ENCODE results near the gene SMC1A.
A peak's percentile ranks its signal among the peaks of the same experiment; 100 is the strongest.

SMC1A gene

DNA sequence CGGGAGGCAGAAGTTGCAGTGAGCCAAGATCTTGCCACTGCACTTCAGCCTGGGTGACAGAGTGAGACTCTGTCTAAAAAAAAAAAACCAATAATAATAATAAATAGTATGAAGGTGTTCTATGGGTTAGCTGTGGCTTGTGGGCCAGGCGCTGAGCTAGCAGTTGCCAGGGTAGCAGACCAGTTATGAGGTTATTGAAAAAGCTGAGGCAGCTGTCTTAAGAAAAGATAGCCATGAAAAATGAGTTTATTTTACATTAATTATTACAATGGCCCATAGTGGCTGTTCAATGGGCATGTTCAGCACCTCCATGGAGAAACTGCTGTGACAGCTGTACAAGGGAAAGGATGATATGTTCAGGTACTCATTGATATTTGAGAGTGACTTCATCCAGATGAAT is 25.0 kb upstream of the SMC1A start:
- Histone ChIP-seq H3K36me3 (ENCODE audit: control insufficient read depth in 2 of 2, insufficient read depth in 1 of 2, low read length in 2 of 2) (no peaks in the 10 kb centered on the region; a peak in 1 of 3 replicates), H3K9me3 (ENCODE audit: control insufficient read depth, insufficient read depth, low read depth, low read length) (no peaks in the 10 kb centered on the region), H3K4me1 (ENCODE audit: control insufficient read depth, insufficient read depth, low read length) (no peaks in the 10 kb centered on the region), H3K27ac (ENCODE audit: extremely low read depth, low read depth, low read length) (no peak overlapping the region), H3K4me3 (ENCODE audit: low read depth, low read length) (no peak overlapping the region)
- TF ChIP-seq ZNF114 (tag by site-specific recombination; IDR thresholded peaks at IDR 0.05) (no peak), ZNF677 (tag by site-specific recombination; IDR thresholded peaks at IDR 0.05) (no peak), ZNF146 (tag by site-specific recombination; IDR thresholded peaks at IDR 0.05) (no peak), MYNN (tag by site-specific recombination; IDR thresholded peaks at IDR 0.05; ENCODE audit: borderline replicate concordance) (no peak), OVOL3 (tag by site-specific recombination; IDR thresholded peaks at IDR 0.05) (no peak), ZNF202 (tag by site-specific recombination; IDR thresholded peaks at IDR 0.05; ENCODE audit: borderline replicate concordance) (no peak), ZNF521 (tag by site-specific recombination; IDR thresholded peaks at IDR 0.05) (no peak), OSR2 (tag by site-specific recombination; IDR thresholded peaks at IDR 0.05) (no peak), ZNF629 (tag by site-specific recombination; IDR thresholded peaks at IDR 0.05) (no peak), ZNF175 (tag by site-specific recombination; IDR thresholded peaks at IDR 0.05) (no peak), ZNF423 (tag by site-specific recombination; IDR thresholded peaks at IDR 0.05) (no peak), ZNF169 (tag by site-specific recombination; IDR thresholded peaks at IDR 0.05) (no peak), GLIS1 (tag by site-specific recombination; IDR thresholded peaks at IDR 0.05) (no peak), ZNF433 (tag by site-specific recombination; IDR thresholded peaks at IDR 0.05; ENCODE audit: low read depth) (no peak), SP3 (tag by site-specific recombination; IDR thresholded peaks at IDR 0.05) (no peak), ZNF473 (tag by site-specific recombination; IDR thresholded peaks at IDR 0.05) (no peak)
- TF ChIP-seq, protein P1, sequence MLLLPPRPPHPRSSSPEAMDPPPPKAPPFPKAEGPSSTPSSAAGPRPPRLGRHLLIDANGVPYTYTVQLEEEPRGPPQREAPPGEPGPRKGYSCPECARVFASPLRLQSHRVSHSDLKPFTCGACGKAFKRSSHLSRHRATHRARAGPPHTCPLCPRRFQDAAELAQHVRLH (tag by site-specific recombination; IDR thresholded peaks at IDR 0.05): no peak
- TF ChIP-seq, protein P2, sequence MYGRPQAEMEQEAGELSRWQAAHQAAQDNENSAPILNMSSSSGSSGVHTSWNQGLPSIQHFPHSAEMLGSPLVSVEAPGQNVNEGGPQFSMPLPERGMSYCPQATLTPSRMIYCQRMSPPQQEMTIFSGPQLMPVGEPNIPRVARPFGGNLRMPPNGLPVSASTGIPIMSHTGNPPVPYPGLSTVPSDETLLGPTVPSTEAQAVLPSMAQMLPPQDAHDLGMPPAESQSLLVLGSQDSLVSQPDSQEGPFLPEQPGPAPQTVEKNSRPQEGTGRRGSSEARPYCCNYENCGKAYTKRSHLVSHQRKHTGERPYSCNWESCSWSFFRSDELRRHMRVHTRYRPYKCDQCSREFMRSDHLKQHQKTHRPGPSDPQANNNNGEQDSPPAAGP (tag by site-specific recombination; IDR thresholded peaks at IDR 0.05): no peak
- ChIA-PET POLR2A (interaction anchor here (1.7 kb wide), 1 partner anchor 25 kb away, joined by 8 read pairs; the partner anchor contains the start of genes RIBC1 and SMC1A), CTCF (interaction anchor here (0.5 to 6.4 kb wide), 13 partner anchors 11 to 375 kb away, joined by 3 to 131 read pairs (median 6); partner anchors contain the start of genes HSD17B10, RIBC1 and SMC1A)

DNA sequence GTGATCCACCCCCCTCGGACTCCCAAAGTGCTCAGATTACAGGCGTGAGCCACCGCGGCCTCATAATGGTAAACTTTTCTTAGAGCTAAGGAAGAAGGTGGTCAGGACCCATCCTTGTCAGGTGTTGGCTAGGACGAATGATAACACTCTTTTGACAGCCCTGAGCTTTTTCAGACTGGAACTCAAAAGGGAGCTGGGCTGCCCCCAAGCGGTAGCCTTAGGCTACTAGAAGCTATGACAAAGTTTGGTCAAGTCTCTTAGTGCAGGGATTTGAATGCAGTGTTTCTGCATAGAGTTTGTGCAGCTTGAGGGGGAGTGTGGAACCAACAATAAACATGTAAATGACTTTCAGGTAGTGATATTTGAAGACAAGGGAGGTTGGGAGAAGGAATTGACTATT is 23.5 kb upstream of the SMC1A start:
- Histone ChIP-seq H3K36me3 (ENCODE audit: control insufficient read depth in 2 of 2, insufficient read depth in 1 of 2, low read length in 2 of 2) (no peaks in the 10 kb centered on the region; a peak in 1 of 3 replicates), H3K4me3 (ENCODE audit: low read depth, low read length) (no peak overlapping the region), H3K9me3 (ENCODE audit: control insufficient read depth, insufficient read depth, low read depth, low read length) (no peaks in the 10 kb centered on the region), H3K4me1 (ENCODE audit: control insufficient read depth, insufficient read depth, low read length) (no peaks in the 10 kb centered on the region; the same call in 1 of the 2 replicates), H3K27ac (ENCODE audit: extremely low read depth, low read depth, low read length) (no peak overlapping the region)
- ChIA-PET CTCF (interaction anchor here (0.6 to 6.4 kb wide), 46 partner anchors 9 to 1489 kb away, joined by 3 to 131 read pairs (median 4); partner anchors contain the start of genes HSD17B10, IQSEC2, RIBC1 and SMC1A), POLR2A (interaction anchor here (0.7 to 2.1 kb wide), 5 partner anchors 17 to 133 kb away, joined by 3 to 22 read pairs (median 4); partner anchors contain the start of genes RIBC1 and SMC1A)
- TF ChIP-seq KLF7 (tag by site-specific recombination; IDR thresholded peaks at IDR 0.05; ENCODE audit: borderline replicate concordance) (no peak), ZNF426 (tag by site-specific recombination; IDR thresholded peaks at IDR 0.05) (no peak), GLIS1 (tag by site-specific recombination; IDR thresholded peaks at IDR 0.05) (no peak), ZNF48 (tag by site-specific recombination; IDR thresholded peaks at IDR 0.05) (no peak), HOXD13 (CRISPR knock-in tag; IDR thresholded peaks at IDR 0.05; ENCODE audit: borderline replicate concordance) (no peak), ZBTB8A (tag by site-specific recombination; IDR thresholded peaks at IDR 0.05) (no peak), OSR2 (tag by site-specific recombination; IDR thresholded peaks at IDR 0.05) (no peak), ZNF391 (tag by site-specific recombination; IDR thresholded peaks at IDR 0.05; ENCODE audit: borderline replicate concordance, low read depth) (no peak), ZNF266 (tag by site-specific recombination; IDR thresholded peaks at IDR 0.05; ENCODE audit: low read depth) (no peak)
- TF ChIP-seq, protein P3, sequence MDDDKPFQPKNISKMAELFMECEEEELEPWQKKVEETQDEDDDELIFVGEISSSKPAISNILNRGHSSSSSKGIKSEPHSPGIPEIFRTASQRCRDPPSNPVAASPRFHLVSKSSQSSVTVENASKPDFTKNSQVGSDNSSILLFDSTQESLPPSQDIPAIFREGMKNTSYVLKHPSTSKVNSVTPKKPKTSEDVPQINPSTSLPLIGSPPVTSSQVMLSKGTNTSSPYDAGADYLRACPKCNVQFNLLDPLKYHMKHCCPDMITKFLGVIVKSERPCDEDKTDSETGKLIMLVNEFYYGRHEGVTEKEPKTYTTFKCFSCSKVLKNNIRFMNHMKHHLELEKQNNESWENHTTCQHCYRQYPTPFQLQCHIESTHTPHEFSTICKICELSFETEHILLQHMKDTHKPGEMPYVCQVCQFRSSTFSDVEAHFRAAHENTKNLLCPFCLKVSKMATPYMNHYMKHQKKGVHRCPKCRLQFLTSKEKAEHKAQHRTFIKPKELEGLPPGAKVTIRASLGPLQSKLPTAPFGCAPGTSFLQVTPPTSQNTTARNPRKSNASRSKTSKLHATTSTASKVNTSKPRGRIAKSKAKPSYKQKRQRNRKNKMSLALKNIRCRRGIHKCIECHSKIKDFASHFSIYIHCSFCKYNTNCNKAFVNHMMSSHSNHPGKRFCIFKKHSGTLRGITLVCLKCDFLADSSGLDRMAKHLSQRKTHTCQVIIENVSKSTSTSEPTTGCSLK (tag by site-specific recombination; IDR thresholded peaks at IDR 0.05): no peak
- TF ChIP-seq, protein P2 (tag by site-specific recombination; IDR thresholded peaks at IDR 0.05): no peak
- TF ChIP-seq, protein P4, sequence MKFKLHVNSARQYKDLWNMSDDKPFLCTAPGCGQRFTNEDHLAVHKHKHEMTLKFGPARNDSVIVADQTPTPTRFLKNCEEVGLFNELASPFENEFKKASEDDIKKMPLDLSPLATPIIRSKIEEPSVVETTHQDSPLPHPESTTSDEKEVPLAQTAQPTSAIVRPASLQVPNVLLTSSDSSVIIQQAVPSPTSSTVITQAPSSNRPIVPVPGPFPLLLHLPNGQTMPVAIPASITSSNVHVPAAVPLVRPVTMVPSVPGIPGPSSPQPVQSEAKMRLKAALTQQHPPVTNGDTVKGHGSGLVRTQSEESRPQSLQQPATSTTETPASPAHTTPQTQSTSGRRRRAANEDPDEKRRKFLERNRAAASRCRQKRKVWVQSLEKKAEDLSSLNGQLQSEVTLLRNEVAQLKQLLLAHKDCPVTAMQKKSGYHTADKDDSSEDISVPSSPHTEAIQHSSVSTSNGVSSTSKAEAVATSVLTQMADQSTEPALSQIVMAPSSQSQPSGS (tag by site-specific recombination; IDR thresholded peaks at IDR 0.05; ENCODE audit: low read depth): no peak
- TF ChIP-seq, protein P5, sequence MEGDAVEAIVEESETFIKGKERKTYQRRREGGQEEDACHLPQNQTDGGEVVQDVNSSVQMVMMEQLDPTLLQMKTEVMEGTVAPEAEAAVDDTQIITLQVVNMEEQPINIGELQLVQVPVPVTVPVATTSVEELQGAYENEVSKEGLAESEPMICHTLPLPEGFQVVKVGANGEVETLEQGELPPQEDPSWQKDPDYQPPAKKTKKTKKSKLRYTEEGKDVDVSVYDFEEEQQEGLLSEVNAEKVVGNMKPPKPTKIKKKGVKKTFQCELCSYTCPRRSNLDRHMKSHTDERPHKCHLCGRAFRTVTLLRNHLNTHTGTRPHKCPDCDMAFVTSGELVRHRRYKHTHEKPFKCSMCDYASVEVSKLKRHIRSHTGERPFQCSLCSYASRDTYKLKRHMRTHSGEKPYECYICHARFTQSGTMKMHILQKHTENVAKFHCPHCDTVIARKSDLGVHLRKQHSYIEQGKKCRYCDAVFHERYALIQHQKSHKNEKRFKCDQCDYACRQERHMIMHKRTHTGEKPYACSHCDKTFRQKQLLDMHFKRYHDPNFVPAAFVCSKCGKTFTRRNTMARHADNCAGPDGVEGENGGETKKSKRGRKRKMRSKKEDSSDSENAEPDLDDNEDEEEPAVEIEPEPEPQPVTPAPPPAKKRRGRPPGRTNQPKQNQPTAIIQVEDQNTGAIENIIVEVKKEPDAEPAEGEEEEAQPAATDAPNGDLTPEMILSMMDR (tag by site-specific recombination; IDR thresholded peaks at IDR 0.05): peak; percentile 46; the same call in 1 of the 2 replicates
